Stimulated activated CD4-positive, alpha-beta T cell treated with anti-CD3 and anti-CD28 coated beads, Interleukin-1b, Interleukin-23, amount 100 ng/mL, for 48 hours (primary cell): ENCODE results near the gene XPNPEP3.
"Not testable (repeated sequence)": the region's sequence is repeated elsewhere in the genome, so short reads cannot be mapped to it uniquely, and the experiment has no call there.

Experiments used
- DNase-seq: peaks from one replicate; pipeline ENCODE4 v3.0.0-alpha.2; 2020

The XPNPEP3 gene

GRCh38 chr22:40862013-40862412 is 5.1 kb downstream of the XPNPEP3 start, which contains the start of gene DNAJB7:
TSS of gene DNAJB7 (minus strand) at chr22:40862113. CDS start at chr22:40861994, 119 bp downstream.
- DNase-seq: no peak

- DNase-seq: no peak
Observed at GRCh38 chr22:40862537-40862936, 5.6 kb downstream of the XPNPEP3 start.

GRCh38 chr22:40867109-40867508 is 10.2 kb downstream of the XPNPEP3 start:
- DNase-seq: no peak

GRCh38 chr22:40868379-40868778 is 11.4 kb downstream of the XPNPEP3 start:
- not testable (repeated sequence) for DNase-seq

GRCh38 chr22:40874016-40874415 is 17.1 kb downstream of the XPNPEP3 start:
- DNase-seq: no peak

- DNase-seq: no peak
Observed at GRCh38 chr22:40875111-40875510, 18.2 kb downstream of the XPNPEP3 start.

- DNase-seq: no peak
Observed at GRCh38 chr22:40876907-40877306, 20.0 kb downstream of the XPNPEP3 start.

- DNase-seq: no peak
Observed at GRCh38 chr22:40877488-40877887, 20.5 kb downstream of the XPNPEP3 start.

GRCh38 chr22:40878922-40879321 is 22.0 kb downstream of the XPNPEP3 start:
- no peak for DNase-seq

- DNase-seq: no peak
Observed at GRCh38 chr22:40889116-40889515, 32.2 kb downstream of the XPNPEP3 start.

GRCh38 chr22:40890881-40891280 is 33.9 kb downstream of the XPNPEP3 start:
- no peak for DNase-seq

GRCh38 chr22:40894417-40894816 is 37.5 kb downstream of the XPNPEP3 start:
- DNase-seq: no peak

GRCh38 chr22:40898850-40899357 is 42.0 kb downstream of the XPNPEP3 start:
- DNase-seq: peak; percentile 21

- no peak for DNase-seq
Observed at GRCh38 chr22:40904101-40904500, 47.2 kb downstream of the XPNPEP3 start.

- no peak for DNase-seq
Observed at GRCh38 chr22:40908895-40909294, 51.9 kb downstream of the XPNPEP3 start.

GRCh38 chr22:40911772-40912171 is 54.8 kb downstream of the XPNPEP3 start:
- DNase-seq: no peak

GRCh38 chr22:40912987-40913386 is 56.0 kb downstream of the XPNPEP3 start:
- not testable (repeated sequence) for DNase-seq

GRCh38 chr22:40919446-40919845 is 62.5 kb downstream of the XPNPEP3 start:
- DNase-seq: no peak

GRCh38 chr22:40920526-40920925 is 63.6 kb downstream of the XPNPEP3 start:
- DNase-seq: no peak

- DNase-seq: no peak
Observed at GRCh38 chr22:40922484-40923303, 65.7 kb downstream of the XPNPEP3 start.

- DNase-seq: no peak
Observed at GRCh38 chr22:40928657-40929056, 71.7 kb downstream of the XPNPEP3 start.

GRCh38 chr22:40932396-40932795 is 75.4 kb downstream of the XPNPEP3 start:
- DNase-seq: no peak

GRCh38 chr22:40939202-40939601 is 82.3 kb downstream of the XPNPEP3 start:
- DNase-seq: no peak

- peak; percentile 99 for DNase-seq
Observed at GRCh38 chr22:40950962-40951794, 94.2 kb downstream of the XPNPEP3 start, which contains the start of gene RBX1. TSS of gene RBX1 (plus strand) at chr22:40951378. CDS start at chr22:40951399, 21 bp downstream.
